HEK293 (cell line): Measurements from ENCODE around the gene ARHGDIB.

ENCODE experiments used
- CTCF ChIA-PET: fragments of 350-600 bp; formaldehyde crosslinking; extraction: SDS; loops from one replicate; lab custom pipeline; 2021; ENCODE audit warnings: antibody characterized with exemption; lab: Yijun Ruan, JAX
- POLR2A ChIA-PET: fragments of 300-600 bp; formaldehyde crosslinking; extraction: SDS; loops from one replicate; lab custom pipeline; 2020; ENCODE audit warnings: antibody characterized with exemption, inconsistent platforms; lab: Yijun Ruan, JAX
- H3K27ac ChIP-seq: fragments of 200-500 bp; sonication (Bioruptor generic); 2 replicates; pipeline ENCODE4 v1.5.1; 2014; ENCODE audit warnings: low read depth, low read length, control low read depth, inconsistent platforms; ENCODE audit errors: extremely low read depth
- H3K36me3 ChIP-seq, 2 experiments: fragments of 200-500 bp in 1 of 2; sonication (Bioruptor generic) in 1 of 2; 1 replicate in 1 of 2; 2 replicates in 1 of 2; pipeline ENCODE4 v1.5.1; 2014 to 2017; ENCODE audit warnings: inconsistent platforms in 2 of 2, low read length in 2 of 2; ENCODE audit not compliant: control insufficient read depth in 2 of 2, insufficient read depth in 1 of 2
- H3K4me1 ChIP-seq: fragments of 200-500 bp; sonication (Bioruptor generic); 2 replicates; pipeline ENCODE4 v1.5.1; 2014; ENCODE audit warnings: mild to moderate bottlenecking, low read length, inconsistent platforms; ENCODE audit not compliant: control insufficient read depth, insufficient read depth
- H3K4me3 ChIP-seq: 2 replicates; pipeline ENCODE4 v1.5.1; 2011; ENCODE audit warnings: low read depth, mild to moderate bottlenecking, control low read depth, low read length, moderate library complexity
- H3K9me3 ChIP-seq: fragments of 200-500 bp; sonication (Bioruptor generic); 2 replicates; pipeline ENCODE4 v1.5.1; 2014; ENCODE audit warnings: low read depth, low read length, inconsistent platforms; ENCODE audit not compliant: control insufficient read depth, insufficient read depth
- BCL11B ChIP-seq: fragments of 450-650 bp; formaldehyde crosslinking; IDR thresholded peaks from 2 replicates; pipeline ENCODE4 v1.5.1; 2016; ENCODE audit warnings: low read depth, missing biosample characterization, missing genetic modification characterization
- GFI1B ChIP-seq: fragments of 450-650 bp; formaldehyde crosslinking; IDR thresholded peaks from 2 replicates; pipeline ENCODE4 v1.5.1; 2016; ENCODE audit warnings: missing biosample characterization, missing genetic modification characterization
- GLI4 ChIP-seq: fragments of 450-650 bp; formaldehyde crosslinking; IDR thresholded peaks from 2 replicates; pipeline ENCODE4 v1.5.1; 2016; ENCODE audit warnings: missing biosample characterization, missing genetic modification characterization
- GLIS1 ChIP-seq: fragments of 450-650 bp; formaldehyde crosslinking; IDR thresholded peaks from 2 replicates; pipeline ENCODE4 v1.5.1; 2016; ENCODE audit warnings: missing biosample characterization, missing genetic modification characterization
- HOXC10 ChIP-seq: sonication (generic); formaldehyde crosslinking; IDR thresholded peaks from 2 replicates; pipeline ENCODE4 v1.8.1; 2023; ENCODE audit warnings: mild to moderate bottlenecking, missing genetic modification reagents
- INSM2 ChIP-seq: fragments of 450-650 bp; formaldehyde crosslinking; IDR thresholded peaks from 2 replicates; pipeline ENCODE4 v1.5.1; 2016; ENCODE audit warnings: missing biosample characterization, missing genetic modification characterization
- KLF1 ChIP-seq: fragments of 450-650 bp; formaldehyde crosslinking; IDR thresholded peaks from 2 replicates; pipeline ENCODE4 v1.5.1; 2016; ENCODE audit warnings: missing biosample characterization, missing genetic modification characterization
- PBX3 ChIP-seq: sonication (generic); formaldehyde crosslinking; IDR thresholded peaks from 2 replicates; pipeline ENCODE4 v1.8.1; 2022; ENCODE audit warnings: mild to moderate bottlenecking, moderate library complexity, missing genetic modification reagents
- RBAK ChIP-seq: fragments of 450-650 bp; formaldehyde crosslinking; IDR thresholded peaks from 2 replicates; pipeline ENCODE4 v1.5.1; 2016; ENCODE audit warnings: missing biosample characterization, missing genetic modification characterization
- REST ChIP-seq: fragments of 450-650 bp; formaldehyde crosslinking; IDR thresholded peaks from 2 replicates; pipeline ENCODE4 v1.5.1; 2016; ENCODE audit warnings: missing biosample characterization, missing genetic modification characterization
- SALL2 ChIP-seq: fragments of 450-650 bp; formaldehyde crosslinking; IDR thresholded peaks from 2 replicates; pipeline ENCODE4 v1.5.0; 2017; ENCODE audit warnings: missing biosample characterization, mild to moderate bottlenecking, missing genetic modification characterization, borderline replicate concordance
- SCRT1 ChIP-seq: fragments of 450-650 bp; formaldehyde crosslinking; IDR thresholded peaks from 2 replicates; pipeline ENCODE4 v1.5.1; 2016; ENCODE audit warnings: missing biosample characterization, missing genetic modification characterization, borderline replicate concordance
- SP2 ChIP-seq: fragments of 450-650 bp; formaldehyde crosslinking; IDR thresholded peaks from 2 replicates; pipeline ENCODE4 v1.5.1; 2016; ENCODE audit warnings: missing biosample characterization, missing genetic modification characterization
- TRIM28 ChIP-seq: IDR thresholded peaks from 2 replicates; pipeline ENCODE4 v1.6.1; 2011; ENCODE audit warnings: low read length, control low read depth, borderline replicate concordance
- ZBTB26 ChIP-seq: fragments of 450-650 bp; formaldehyde crosslinking; optimal IDR thresholded peaks from 2 replicates; pipeline ENCODE3; 2016; ENCODE audit warnings: missing biosample characterization, mild to moderate bottlenecking, missing genetic modification characterization
- ZBTB44 ChIP-seq: fragments of 450-650 bp; IDR thresholded peaks from 2 replicates; pipeline ENCODE4 v1.5.1; 2018; ENCODE audit warnings: missing biosample characterization, mild to moderate bottlenecking, missing genetic modification characterization
- ZBTB7A ChIP-seq: fragments of 450-650 bp; formaldehyde crosslinking; IDR thresholded peaks from 2 replicates; pipeline ENCODE4 v1.5.1; 2016; ENCODE audit warnings: low read depth, missing biosample characterization, missing genetic modification characterization
- ZIC2 ChIP-seq: fragments of 450-650 bp; formaldehyde crosslinking; IDR thresholded peaks from 2 replicates; pipeline ENCODE4 v1.5.1; 2016; ENCODE audit warnings: missing biosample characterization, missing genetic modification characterization
- ZNF10 ChIP-seq: fragments of 450-650 bp; formaldehyde crosslinking; IDR thresholded peaks from 2 replicates; pipeline ENCODE4 v1.5.1; 2017; ENCODE audit warnings: missing biosample characterization, missing genetic modification characterization
- ZNF19 ChIP-seq: fragments of 450-650 bp; formaldehyde crosslinking; IDR thresholded peaks from 2 replicates; pipeline ENCODE4; 2016; ENCODE audit warnings: missing biosample characterization, missing genetic modification characterization, low read depth
- ZNF26 ChIP-seq: fragments of 450-650 bp; formaldehyde crosslinking; IDR thresholded peaks from 2 replicates; pipeline ENCODE4 v1.5.1; 2016; ENCODE audit warnings: missing biosample characterization, missing genetic modification characterization
- ZNF341 ChIP-seq: fragments of 450-650 bp; formaldehyde crosslinking; IDR thresholded peaks from 2 replicates; pipeline ENCODE4; 2016; ENCODE audit warnings: low read depth, missing biosample characterization, missing genetic modification characterization
- ZNF521 ChIP-seq: fragments of 450-650 bp; formaldehyde crosslinking; IDR thresholded peaks from 2 replicates; pipeline ENCODE4 v1.5.1; 2017; ENCODE audit warnings: missing biosample characterization, mild to moderate bottlenecking, missing genetic modification characterization
- ZNF585B ChIP-seq: fragments of 450-650 bp; formaldehyde crosslinking; IDR thresholded peaks from 2 replicates; pipeline ENCODE4 v1.5.1; 2016; ENCODE audit warnings: missing biosample characterization, missing genetic modification characterization
- ZNF664 ChIP-seq: fragments of 450-650 bp; formaldehyde crosslinking; IDR thresholded peaks from 2 replicates; pipeline ENCODE4 v1.5.1; 2016; ENCODE audit warnings: missing biosample characterization, missing genetic modification characterization
- ZNF776 ChIP-seq: fragments of 450-650 bp; formaldehyde crosslinking; IDR thresholded peaks from 2 replicates; pipeline ENCODE4 v1.5.0; 2017; ENCODE audit warnings: missing biosample characterization, missing genetic modification characterization, borderline replicate concordance
- ZNF791 ChIP-seq: fragments of 450-650 bp; formaldehyde crosslinking; IDR thresholded peaks from 2 replicates; pipeline ENCODE4 v1.5.1; 2016; ENCODE audit warnings: missing biosample characterization, missing genetic modification characterization
- ZSCAN23 ChIP-seq: fragments of 450-650 bp; formaldehyde crosslinking; IDR thresholded peaks from 2 replicates; pipeline ENCODE4 v1.5.1; 2016; ENCODE audit warnings: missing biosample characterization, missing genetic modification characterization

Gene ARHGDIB

GRCh38 chr12:14907953-14908352 is 53.4 kb downstream of the ARHGDIB start:
- no peaks in the 10 kb centered on the region for H3K36me3 ChIP-seq
- no peak overlapping the region for H3K27ac ChIP-seq
- no peak overlapping the region for H3K4me3 ChIP-seq
- ChIA-PET CTCF (no interaction called here), POLR2A (no interaction called here)
- no peaks in the 10 kb centered on the region for H3K4me1 ChIP-seq
- no peaks in the 10 kb centered on the region for H3K9me3 ChIP-seq
- TF ChIP-seq ZNF10: no peak
- no peak for TF ChIP-seq ZBTB44 (tag by site-specific recombination)
- TF ChIP-seq TRIM28: no peak
- no peak for TF ChIP-seq ZNF585B (tag by site-specific recombination)
- no peak for TF ChIP-seq ZBTB7A
- no peak for TF ChIP-seq SP2 (tag by site-specific recombination)
- TF ChIP-seq PBX3 (CRISPR knock-in tag): no peak
- TF ChIP-seq BCL11B: no peak
- TF ChIP-seq RBAK (tag by site-specific recombination): no peak
- no peak for TF ChIP-seq SCRT1 (tag by site-specific recombination)
- TF ChIP-seq ZNF791: no peak
- TF ChIP-seq REST (tag by site-specific recombination): no peak
- TF ChIP-seq ZIC2 (tag by site-specific recombination): no peak
- TF ChIP-seq KLF1: no peak

- Histone ChIP-seq H3K4me1 (no peaks in the 10 kb centered on the region), H3K9me3 (no peaks in the 10 kb centered on the region), H3K36me3 (no peaks in the 10 kb centered on the region), H3K4me3 (no peak overlapping the region), H3K27ac (no peak overlapping the region)
- ChIA-PET CTCF (no interaction called here), POLR2A (no interaction called here)
- TF ChIP-seq HOXC10 (no peak), GLIS1 (no peak), ZNF521 (tag by site-specific recombination) (no peak), ZBTB26 (no peak), ZSCAN23 (tag by site-specific recombination) (no peak), ZNF26 (tag by site-specific recombination) (no peak), ZNF776 (tag by site-specific recombination) (no peak), ZNF664 (tag by site-specific recombination) (no peak), ZNF19 (tag by site-specific recombination) (no peak), GFI1B (no peak), ZNF341 (tag by site-specific recombination) (no peak), SALL2 (no peak), INSM2 (tag by site-specific recombination) (no peak), GLI4 (tag by site-specific recombination) (no peak)
These were observed 55.3 kb downstream of the ARHGDIB start for GRCh38 chr12:14906114-14906513.
